Putamen (tissue), 1 donor: ENCODE results near the gene EIF4E1B.
A peak's percentile ranks its signal among the peaks of the same experiment; 100 is the strongest.

Experiments
- DNase-seq: peaks from one replicate; pipeline ENCODE4 v3.0.0-alpha.2; 2016; ENCODE audit warnings: low spot score

Gene EIF4E1B

GRCh38 chr5:176647030-176647842 is 16.8 kb downstream of the EIF4E1B start, which contains the start of gene TSPAN17:
Gene TSPAN17, plus strand, starts transcription at chr5:176647484. Its CDS starts 132 bp downstream, at chr5:176647616.
- DNase-seq, result peak; percentile 99

GRCh38 chr5:176647843-176648473 is 17.5 kb downstream of the EIF4E1B start:
- DNase-seq, result no peak

GRCh38 chr5:176648474-176649194 is 18.2 kb downstream of the EIF4E1B start:
- DNase-seq, result no peak

GRCh38 chr5:176650354-176650884 is 19.9 kb downstream of the EIF4E1B start:
- DNase-seq, result no peak

- DNase-seq, result no peak
These were observed 21.1 kb downstream of the EIF4E1B start for GRCh38 chr5:176651472-176651980.

GRCh38 chr5:176652136-176652535 is 21.7 kb downstream of the EIF4E1B start:
- no peak for DNase-seq

- no peak for DNase-seq
These were observed 23.2 kb downstream of the EIF4E1B start for GRCh38 chr5:176653401-176654385.

GRCh38 chr5:176654856-176655255 is 24.4 kb downstream of the EIF4E1B start:
- no peak for DNase-seq

- no peak for DNase-seq
These were observed 26.1 kb downstream of the EIF4E1B start for GRCh38 chr5:176656467-176656990.

- DNase-seq, result peak; percentile 68
These were observed 27.6 kb downstream of the EIF4E1B start for GRCh38 chr5:176658007-176658599.

GRCh38 chr5:176658817-176659511 is 28.5 kb downstream of the EIF4E1B start:
- no peak for DNase-seq

GRCh38 chr5:176659512-176659839 is 29.0 kb downstream of the EIF4E1B start:
- no peak for DNase-seq

- no peak for DNase-seq
These were observed 29.5 kb downstream of the EIF4E1B start for GRCh38 chr5:176659860-176660461.

- no peak for DNase-seq
These were observed 30.0 kb downstream of the EIF4E1B start for GRCh38 chr5:176660530-176660859.

GRCh38 chr5:176660860-176661641 is 30.6 kb downstream of the EIF4E1B start:
- DNase-seq, result no peak

GRCh38 chr5:176661676-176662075 is 31.2 kb downstream of the EIF4E1B start:
- DNase-seq, result no peak

GRCh38 chr5:176662371-176663333 is 32.2 kb downstream of the EIF4E1B start:
- DNase-seq, result no peak

GRCh38 chr5:176663566-176663965 is 33.1 kb downstream of the EIF4E1B start:
- DNase-seq, result no peak
